Peyer's patch (tissue), 4 donors: ENCODE results near the gene SEMA3G.

Experiments
- POLR2A ChIP-seq, 2 donors: fragments of 450-650 bp; IDR thresholded peaks; one replicate each; pipeline ENCODE4 v1.5.1; 2017; ENCODE audit warnings: antibody characterized with exemption in 2 of 2, mild to moderate bottlenecking in 2 of 2, moderate library complexity in 2 of 2
- TF ChIP-seq, protein P1 (sequence below), 6 experiments: fragments of 450-650 bp in 4 of 6; fragments of 200-600 bp in 2 of 6; sonication (generic) in 1 of 6; IDR thresholded peaks; one replicate each; pipeline ENCODE4 v1.5.1; 2017 to 2019; ENCODE audit warnings: antibody characterized with exemption in 6 of 6, mild to moderate bottlenecking in 3 of 6, moderate library complexity in 1 of 6

- TF ChIP-seq, protein P1, sequence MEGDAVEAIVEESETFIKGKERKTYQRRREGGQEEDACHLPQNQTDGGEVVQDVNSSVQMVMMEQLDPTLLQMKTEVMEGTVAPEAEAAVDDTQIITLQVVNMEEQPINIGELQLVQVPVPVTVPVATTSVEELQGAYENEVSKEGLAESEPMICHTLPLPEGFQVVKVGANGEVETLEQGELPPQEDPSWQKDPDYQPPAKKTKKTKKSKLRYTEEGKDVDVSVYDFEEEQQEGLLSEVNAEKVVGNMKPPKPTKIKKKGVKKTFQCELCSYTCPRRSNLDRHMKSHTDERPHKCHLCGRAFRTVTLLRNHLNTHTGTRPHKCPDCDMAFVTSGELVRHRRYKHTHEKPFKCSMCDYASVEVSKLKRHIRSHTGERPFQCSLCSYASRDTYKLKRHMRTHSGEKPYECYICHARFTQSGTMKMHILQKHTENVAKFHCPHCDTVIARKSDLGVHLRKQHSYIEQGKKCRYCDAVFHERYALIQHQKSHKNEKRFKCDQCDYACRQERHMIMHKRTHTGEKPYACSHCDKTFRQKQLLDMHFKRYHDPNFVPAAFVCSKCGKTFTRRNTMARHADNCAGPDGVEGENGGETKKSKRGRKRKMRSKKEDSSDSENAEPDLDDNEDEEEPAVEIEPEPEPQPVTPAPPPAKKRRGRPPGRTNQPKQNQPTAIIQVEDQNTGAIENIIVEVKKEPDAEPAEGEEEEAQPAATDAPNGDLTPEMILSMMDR (IDR thresholded peaks at IDR 0.05) = no peak
- TF ChIP-seq POLR2A (IDR thresholded peaks at IDR 0.05) = no peak
Measured at GRCh38 chr3:52435246-52436101, 9.4 kb downstream of the SEMA3G start.
